ENCODE measurements around the gene TECTB.

DNA sequence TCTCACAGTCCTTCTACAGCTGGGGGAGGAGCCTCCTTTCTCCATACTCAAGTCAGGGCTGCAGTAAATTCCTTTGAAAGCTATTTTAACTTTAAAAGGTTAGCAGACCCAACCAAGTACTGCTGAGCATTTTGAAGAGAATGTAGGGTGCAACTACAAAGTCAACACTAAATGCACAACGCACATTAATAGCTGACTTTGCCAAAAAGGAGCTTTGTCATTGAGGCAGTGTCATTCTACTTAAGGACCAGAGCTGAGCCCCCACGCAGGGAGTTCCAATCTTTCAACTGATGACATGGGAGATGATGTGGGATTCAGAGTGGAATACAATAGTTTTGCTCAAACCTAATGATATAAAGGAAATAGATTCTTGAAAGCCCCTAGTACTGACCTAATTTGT, 20.3 kb downstream of the TECTB start:
- TF ChIP-seq, protein P1, sequence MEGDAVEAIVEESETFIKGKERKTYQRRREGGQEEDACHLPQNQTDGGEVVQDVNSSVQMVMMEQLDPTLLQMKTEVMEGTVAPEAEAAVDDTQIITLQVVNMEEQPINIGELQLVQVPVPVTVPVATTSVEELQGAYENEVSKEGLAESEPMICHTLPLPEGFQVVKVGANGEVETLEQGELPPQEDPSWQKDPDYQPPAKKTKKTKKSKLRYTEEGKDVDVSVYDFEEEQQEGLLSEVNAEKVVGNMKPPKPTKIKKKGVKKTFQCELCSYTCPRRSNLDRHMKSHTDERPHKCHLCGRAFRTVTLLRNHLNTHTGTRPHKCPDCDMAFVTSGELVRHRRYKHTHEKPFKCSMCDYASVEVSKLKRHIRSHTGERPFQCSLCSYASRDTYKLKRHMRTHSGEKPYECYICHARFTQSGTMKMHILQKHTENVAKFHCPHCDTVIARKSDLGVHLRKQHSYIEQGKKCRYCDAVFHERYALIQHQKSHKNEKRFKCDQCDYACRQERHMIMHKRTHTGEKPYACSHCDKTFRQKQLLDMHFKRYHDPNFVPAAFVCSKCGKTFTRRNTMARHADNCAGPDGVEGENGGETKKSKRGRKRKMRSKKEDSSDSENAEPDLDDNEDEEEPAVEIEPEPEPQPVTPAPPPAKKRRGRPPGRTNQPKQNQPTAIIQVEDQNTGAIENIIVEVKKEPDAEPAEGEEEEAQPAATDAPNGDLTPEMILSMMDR (IDR thresholded peaks at IDR 0.05; ENCODE audit: insufficient read depth, low read depth, low read length) = no peak
- TF ChIP-seq EZH2 (IDR thresholded peaks at IDR 0.05; ENCODE audit: insufficient read depth, low read length) = no peak
